ENCODE results near the gene CSGALNACT2.

The CSGALNACT2 gene

DNA sequence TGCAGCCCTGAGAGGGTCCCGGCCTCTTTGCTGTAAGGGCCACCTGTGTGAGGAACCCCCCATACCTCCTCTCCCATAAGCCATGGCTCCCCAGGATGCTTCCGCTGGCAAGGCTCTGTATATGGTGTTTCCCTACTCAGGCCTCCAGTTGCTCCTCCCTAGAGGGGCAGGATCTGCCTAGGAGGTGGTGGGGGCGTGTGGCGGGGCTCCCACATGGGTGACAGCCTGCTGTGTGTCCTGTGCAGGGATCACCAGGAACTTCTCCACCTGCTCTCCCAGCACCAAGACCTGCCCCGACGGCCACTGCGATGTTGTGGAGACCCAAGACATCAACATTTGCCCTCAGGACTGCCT lies 25.7 kb upstream of the CSGALNACT2 start:
- peaks cover 0 to 4% of the 10 kb centered on the region in 2 donors for H3K4me1 ChIP-seq (ENCODE audit: control insufficient read depth in 2 of 2, insufficient read depth in 2 of 2, low read length in 2 of 2)
- H3K27ac ChIP-seq (ENCODE audit: low read depth in 2 of 2, low read length in 2 of 2) = no peak overlapping the region
- H3K9ac ChIP-seq (ENCODE audit: low read depth in 1 of 2, low read length in 2 of 2) = no peak overlapping the region
- H3K27me3 ChIP-seq (ENCODE audit: control insufficient read depth in 2 of 2, insufficient read depth in 2 of 2, low read length in 2 of 2) = no peaks in the 10 kb centered on the region
- no peaks in the 10 kb centered on the region for H3K9me3 ChIP-seq (ENCODE audit: control insufficient read depth in 2 of 2, low read length in 2 of 2)
- H3K4me3 ChIP-seq (ENCODE audit: low read length in 2 of 2) = no peak overlapping the region
- H3K36me3 ChIP-seq (ENCODE audit: control insufficient read depth in 2 of 2, insufficient read depth in 2 of 2, low read length in 2 of 2) = no peaks in the 10 kb centered on the region

DNA sequence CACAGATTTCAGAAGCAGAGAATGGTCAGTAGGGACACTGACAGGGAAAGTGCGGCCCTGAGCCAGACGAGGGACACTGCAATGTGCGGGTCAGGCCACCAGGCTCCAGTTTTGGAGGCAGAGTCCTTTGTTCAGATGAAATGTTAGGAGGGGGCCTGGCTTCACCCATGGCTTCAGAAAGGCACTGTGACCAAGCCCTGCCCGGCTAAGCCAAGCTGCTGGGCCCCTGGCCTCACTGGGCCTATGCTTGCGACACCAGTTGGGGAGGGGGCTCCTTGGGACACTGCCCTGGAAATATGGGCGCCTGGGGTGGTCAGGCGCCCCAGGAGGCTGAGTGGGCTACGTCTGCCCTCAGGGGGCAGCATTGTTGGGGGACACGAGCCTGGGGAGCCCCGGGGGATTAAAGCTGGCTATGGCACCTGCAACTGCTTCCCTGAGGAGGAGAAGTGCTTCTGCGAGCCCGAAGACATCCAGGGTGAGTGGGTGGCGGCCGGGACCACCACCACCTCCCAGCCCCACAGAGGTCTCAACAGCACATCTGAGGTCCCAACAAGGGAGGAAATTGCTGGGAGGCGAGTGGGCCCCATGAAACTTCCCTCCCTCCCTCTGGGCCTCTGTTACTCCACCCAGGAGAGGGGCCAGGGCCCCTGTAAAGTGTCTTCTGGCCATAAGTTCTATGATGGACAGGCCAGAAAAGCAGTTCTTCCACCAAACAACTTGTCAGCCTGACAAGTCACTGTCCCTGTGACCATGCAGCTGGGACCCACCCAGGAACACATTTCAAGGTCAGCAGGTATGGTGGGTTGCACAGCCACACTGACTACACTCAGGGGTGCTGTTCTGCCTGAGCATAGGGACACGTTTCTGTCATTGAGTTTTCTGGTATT lies 24.8 kb upstream of the CSGALNACT2 start:
- Histone ChIP-seq H3K4me3 (ENCODE audit: low read length in 2 of 2) (no peak overlapping the region), H3K27me3 (ENCODE audit: control insufficient read depth in 2 of 2, insufficient read depth in 2 of 2, low read length in 2 of 2) (no peaks in the 10 kb centered on the region), H3K27ac (ENCODE audit: low read depth in 2 of 2, low read length in 2 of 2) (no peak overlapping the region), H3K4me1 (ENCODE audit: control insufficient read depth in 2 of 2, insufficient read depth in 2 of 2, low read length in 2 of 2) (peaks cover 0 to 4% of the 10 kb centered on the region in 2 donors), H3K9ac (ENCODE audit: low read depth in 1 of 2, low read length in 2 of 2) (no peak overlapping the region), H3K9me3 (ENCODE audit: control insufficient read depth in 2 of 2, low read length in 2 of 2) (no peaks in the 10 kb centered on the region), H3K36me3 (ENCODE audit: control insufficient read depth in 2 of 2, insufficient read depth in 2 of 2, low read length in 2 of 2) (no peaks in the 10 kb centered on the region)

DNA sequence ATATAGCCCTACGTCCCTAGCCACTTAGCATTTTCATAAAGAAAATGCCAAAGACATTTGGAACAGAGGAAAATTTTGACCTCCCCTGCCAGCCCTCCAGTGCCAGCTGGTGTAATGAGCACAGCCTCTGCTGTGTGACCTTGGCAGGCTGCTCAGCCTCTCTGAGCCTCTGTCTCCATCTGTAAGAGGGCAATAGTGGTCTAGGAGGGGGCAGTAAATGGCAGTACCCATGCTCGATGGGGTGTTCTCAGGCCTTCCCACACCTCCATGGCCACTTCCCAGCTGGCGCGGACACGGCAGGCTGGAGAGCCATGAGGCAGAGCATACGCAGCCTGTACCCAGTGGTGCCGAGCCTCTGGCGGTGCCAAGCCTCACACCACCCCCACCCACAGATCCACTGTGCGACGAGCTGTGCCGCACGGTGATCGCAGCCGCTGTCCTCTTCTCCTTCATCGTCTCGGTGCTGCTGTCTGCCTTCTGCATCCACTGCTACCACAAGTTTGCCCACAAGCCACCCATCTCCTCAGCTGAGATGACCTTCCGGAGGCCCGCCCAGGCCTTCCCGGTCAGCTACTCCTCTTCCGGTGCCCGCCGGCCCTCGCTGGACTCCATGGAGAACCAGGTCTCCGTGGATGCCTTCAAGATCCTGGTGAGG lies 24.0 kb upstream of the CSGALNACT2 start:
- no peaks in the 10 kb centered on the region for H3K27me3 ChIP-seq (ENCODE audit: control insufficient read depth in 2 of 2, insufficient read depth in 2 of 2, low read length in 2 of 2)
- no peaks in the 10 kb centered on the region for H3K36me3 ChIP-seq (ENCODE audit: control insufficient read depth in 2 of 2, insufficient read depth in 2 of 2, low read length in 2 of 2)
- H3K27ac ChIP-seq (ENCODE audit: low read depth in 2 of 2, low read length in 2 of 2) = no peak overlapping the region
- H3K4me3 ChIP-seq (ENCODE audit: low read length in 2 of 2) = no peak overlapping the region
- no peaks in the 10 kb centered on the region for H3K9me3 ChIP-seq (ENCODE audit: control insufficient read depth in 2 of 2, low read length in 2 of 2)
- no peak overlapping the region for H3K9ac ChIP-seq (ENCODE audit: low read depth in 1 of 2, low read length in 2 of 2)
- peaks cover 0 to 4% of the 10 kb centered on the region in 2 donors for H3K4me1 ChIP-seq (ENCODE audit: control insufficient read depth in 2 of 2, insufficient read depth in 2 of 2, low read length in 2 of 2)

DNA sequence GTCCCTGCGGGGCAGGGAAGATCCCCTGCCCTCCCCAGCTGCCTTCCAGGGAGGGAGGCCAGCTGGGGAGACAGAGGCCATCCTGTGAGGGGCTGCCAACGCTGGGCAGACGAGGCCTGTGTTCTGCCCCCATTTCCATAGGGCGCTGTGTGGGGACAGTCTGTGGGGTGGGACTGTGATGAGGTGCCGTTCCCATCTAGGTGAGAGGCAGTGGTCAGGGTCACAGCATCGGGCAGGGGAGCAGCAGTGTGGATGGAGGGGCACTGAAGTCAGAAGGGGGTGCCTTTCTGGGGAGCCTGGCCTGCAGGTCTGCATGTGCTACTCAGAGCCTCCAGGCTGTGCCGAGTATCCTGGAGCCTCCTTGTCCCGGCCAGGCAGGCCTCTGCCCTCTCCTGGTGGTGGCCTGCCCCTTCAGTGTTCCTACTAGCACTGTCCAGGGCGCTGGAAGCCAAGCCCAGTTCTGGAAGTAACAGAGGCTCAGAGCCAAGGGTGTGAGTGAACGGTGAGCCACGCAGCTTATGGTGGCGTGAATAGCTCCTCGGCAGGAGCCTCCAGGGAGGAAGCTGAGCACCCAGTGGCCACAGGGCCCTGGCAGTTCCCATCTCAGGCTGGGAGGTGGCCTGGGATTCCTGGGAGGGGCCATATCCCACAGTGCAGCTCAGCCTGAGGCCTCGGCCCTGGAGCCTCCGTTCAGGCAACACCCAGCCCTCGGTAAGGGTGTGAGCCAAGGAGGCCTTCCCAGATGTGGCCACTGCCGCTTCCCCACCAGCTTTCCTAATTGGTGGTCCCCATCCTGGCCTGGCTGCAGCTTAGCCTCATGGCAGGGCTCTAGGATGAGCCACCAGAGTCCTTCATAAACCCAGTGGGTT lies 23.3 kb upstream of the CSGALNACT2 start:
- Histone ChIP-seq H3K36me3 (ENCODE audit: control insufficient read depth in 2 of 2, insufficient read depth in 2 of 2, low read length in 2 of 2) (no peaks in the 10 kb centered on the region), H3K9ac (ENCODE audit: low read depth in 1 of 2, low read length in 2 of 2) (no peak overlapping the region), H3K27me3 (ENCODE audit: control insufficient read depth in 2 of 2, insufficient read depth in 2 of 2, low read length in 2 of 2) (no peaks in the 10 kb centered on the region), H3K9me3 (ENCODE audit: control insufficient read depth in 2 of 2, low read length in 2 of 2) (no peaks in the 10 kb centered on the region), H3K4me1 (ENCODE audit: control insufficient read depth in 2 of 2, insufficient read depth in 2 of 2, low read length in 2 of 2) (peaks cover 0 to 4% of the 10 kb centered on the region in 2 donors), H3K27ac (ENCODE audit: low read depth in 2 of 2, low read length in 2 of 2) (no peak overlapping the region), H3K4me3 (ENCODE audit: low read length in 2 of 2) (no peak overlapping the region)

DNA sequence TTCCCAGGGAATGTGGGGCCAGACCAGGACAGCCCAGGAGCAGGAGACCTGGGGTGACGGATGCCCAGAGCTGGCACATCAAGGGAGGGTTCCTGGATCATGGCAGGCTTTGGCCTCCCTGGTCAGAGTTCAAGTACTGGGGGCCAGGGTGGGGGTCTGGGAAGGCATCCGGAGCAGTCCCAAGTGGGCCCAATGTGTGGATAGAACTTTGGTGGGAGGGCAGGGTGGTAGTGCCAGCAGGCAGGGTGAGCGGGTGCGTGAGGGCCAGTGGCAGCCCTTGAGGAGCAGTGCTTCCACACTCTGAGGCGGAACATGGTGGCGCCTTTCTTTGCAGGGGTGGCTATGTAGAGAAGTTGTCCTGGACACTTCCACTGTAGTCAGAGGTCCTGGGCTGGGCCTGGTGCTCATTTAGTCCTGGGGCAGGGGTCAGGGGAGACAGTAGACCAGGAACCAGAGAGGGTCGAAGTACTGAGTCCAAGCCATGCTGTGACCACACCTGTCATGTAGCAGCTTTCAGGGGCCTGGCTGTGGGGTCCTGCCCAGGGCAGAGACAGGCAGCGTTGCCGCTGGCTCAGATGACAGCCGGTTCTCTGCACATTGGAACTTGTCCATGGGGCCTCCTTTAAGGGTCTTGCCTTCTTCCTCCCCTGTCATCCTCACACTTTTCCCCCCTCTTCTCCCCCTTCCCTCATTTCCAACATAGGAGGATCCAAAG lies 22.2 kb upstream of the CSGALNACT2 start:
- Histone ChIP-seq H3K9ac (ENCODE audit: low read depth in 1 of 2, low read length in 2 of 2) (no peak overlapping the region), H3K27me3 (ENCODE audit: control insufficient read depth in 2 of 2, insufficient read depth in 2 of 2, low read length in 2 of 2) (no peaks in the 10 kb centered on the region), H3K36me3 (ENCODE audit: control insufficient read depth in 2 of 2, insufficient read depth in 2 of 2, low read length in 2 of 2) (no peaks in the 10 kb centered on the region), H3K4me3 (ENCODE audit: low read length in 2 of 2) (no peak overlapping the region), H3K27ac (ENCODE audit: low read depth in 2 of 2, low read length in 2 of 2) (no peak overlapping the region), H3K4me1 (ENCODE audit: control insufficient read depth in 2 of 2, insufficient read depth in 2 of 2, low read length in 2 of 2) (no peaks in the 10 kb centered on the region), H3K9me3 (ENCODE audit: control insufficient read depth in 2 of 2, low read length in 2 of 2) (no peaks in the 10 kb centered on the region)

DNA sequence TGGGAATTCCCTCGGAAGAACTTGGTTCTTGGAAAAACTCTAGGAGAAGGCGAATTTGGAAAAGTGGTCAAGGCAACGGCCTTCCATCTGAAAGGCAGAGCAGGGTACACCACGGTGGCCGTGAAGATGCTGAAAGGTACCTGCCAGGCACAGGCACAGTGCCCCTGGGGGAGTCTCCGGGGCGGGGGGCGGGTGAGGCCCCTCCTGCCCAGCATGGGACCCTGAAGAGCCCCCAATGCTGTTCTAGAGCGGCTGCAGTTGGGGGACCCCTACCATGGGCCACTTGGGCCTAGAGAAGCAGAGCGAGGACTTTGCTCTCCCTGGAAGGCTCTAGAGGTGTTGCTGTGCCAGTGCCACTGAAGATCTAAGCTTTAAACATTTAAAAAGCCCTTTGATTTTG lies 21.6 kb upstream of the CSGALNACT2 start:
- Histone ChIP-seq H3K4me3 (ENCODE audit: low read length in 2 of 2) (no peak overlapping the region), H3K27me3 (ENCODE audit: control insufficient read depth in 2 of 2, insufficient read depth in 2 of 2, low read length in 2 of 2) (no peaks in the 10 kb centered on the region)

DNA sequence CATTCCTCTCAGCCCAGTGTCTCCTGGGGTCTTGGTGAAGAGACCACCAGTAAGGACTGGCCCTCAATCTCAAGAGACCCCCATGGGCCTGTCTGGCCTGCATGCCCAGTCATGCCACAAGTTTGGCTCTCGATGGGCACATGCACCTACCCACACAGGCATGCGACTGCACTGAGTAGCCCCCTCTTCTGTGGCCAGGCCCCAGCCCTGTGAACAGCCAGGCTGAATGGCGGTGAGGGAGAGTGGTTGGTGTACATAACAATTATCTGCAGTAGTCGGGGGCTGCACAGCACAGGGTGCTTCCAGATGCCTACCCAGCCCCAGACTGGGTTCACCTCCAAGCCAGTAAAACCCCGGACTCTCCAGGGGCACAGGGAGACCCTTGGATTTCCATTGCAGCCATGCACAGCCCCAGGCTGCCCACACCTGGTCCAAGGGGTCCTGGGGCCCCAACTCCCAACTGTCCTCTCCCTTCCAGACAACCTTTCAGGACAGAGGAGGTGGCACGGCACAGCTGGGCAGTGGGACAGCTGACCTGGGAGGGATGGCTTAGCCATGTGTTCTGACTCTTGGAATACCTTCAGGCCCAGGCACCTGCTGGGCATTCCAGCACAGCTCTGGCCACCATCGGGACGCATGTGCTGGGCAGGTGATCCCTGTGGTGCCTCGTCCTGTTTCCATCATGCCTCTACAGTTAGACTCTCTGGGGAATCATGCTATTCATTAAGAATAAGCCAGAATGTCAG lies 21.0 kb upstream of the CSGALNACT2 start:
- Histone ChIP-seq H3K4me1 (ENCODE audit: control insufficient read depth in 2 of 2, insufficient read depth in 2 of 2, low read length in 2 of 2) (peaks cover 0 to 2% of the 10 kb centered on the region in 2 donors), H3K9me3 (ENCODE audit: control insufficient read depth in 2 of 2, low read length in 2 of 2) (no peaks in the 10 kb centered on the region)

More for the DNA sequence above, 21.6 kb upstream of the CSGALNACT2 start:
- Histone ChIP-seq H3K27ac (ENCODE audit: low read depth in 2 of 2, low read length in 2 of 2) (no peak overlapping the region), H3K9ac (ENCODE audit: low read depth in 1 of 2, low read length in 2 of 2) (no peak overlapping the region), H3K9me3 (ENCODE audit: control insufficient read depth in 2 of 2, low read length in 2 of 2) (no peaks in the 10 kb centered on the region), H3K4me1 (ENCODE audit: control insufficient read depth in 2 of 2, insufficient read depth in 2 of 2, low read length in 2 of 2) (no peaks in the 10 kb centered on the region), H3K36me3 (ENCODE audit: control insufficient read depth in 2 of 2, insufficient read depth in 2 of 2, low read length in 2 of 2) (no peaks in the 10 kb centered on the region)

DNA sequence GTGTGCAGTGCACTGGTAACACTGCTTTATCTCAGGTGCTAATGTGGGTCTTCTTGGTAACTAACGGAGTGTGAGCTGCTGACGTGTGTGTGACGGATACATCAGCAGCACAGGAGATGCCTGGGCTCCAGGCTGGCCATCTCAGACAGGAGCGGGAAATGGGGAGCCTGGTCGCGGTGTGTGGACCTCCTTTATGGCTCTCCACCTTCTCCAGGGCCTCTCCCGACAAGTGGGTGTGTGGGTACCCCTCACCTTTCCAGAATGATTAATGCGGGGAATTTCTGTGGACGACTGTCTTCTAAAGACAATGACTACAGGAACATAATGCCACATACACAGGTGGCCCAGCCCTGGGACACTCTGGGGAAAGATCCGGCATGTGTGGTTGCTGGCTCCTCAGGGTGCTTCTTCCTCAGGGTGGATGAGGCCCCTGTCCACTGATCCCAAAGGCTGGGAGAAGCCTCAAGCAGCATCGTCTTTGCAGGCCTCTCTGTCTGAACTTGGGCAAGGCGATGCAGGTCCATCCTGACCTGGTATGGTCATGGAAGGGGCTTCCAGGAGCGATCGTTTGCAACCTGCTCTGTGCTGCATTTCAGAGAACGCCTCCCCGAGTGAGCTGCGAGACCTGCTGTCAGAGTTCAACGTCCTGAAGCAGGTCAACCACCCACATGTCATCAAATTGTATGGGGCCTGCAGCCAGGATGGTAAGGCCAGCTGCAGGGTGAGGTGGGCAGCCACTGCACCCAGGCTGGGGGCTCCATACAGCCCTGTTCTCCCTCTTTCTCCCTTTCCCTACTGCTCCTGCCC lies 20.3 kb upstream of the CSGALNACT2 start:
- Histone ChIP-seq H3K9ac (ENCODE audit: low read depth in 1 of 2, low read length in 2 of 2) (no peak overlapping the region), H3K27ac (ENCODE audit: low read depth in 2 of 2, low read length in 2 of 2) (no peak overlapping the region), H3K27me3 (ENCODE audit: control insufficient read depth in 2 of 2, insufficient read depth in 2 of 2, low read length in 2 of 2) (no peaks in the 10 kb centered on the region), H3K4me1 (ENCODE audit: control insufficient read depth in 2 of 2, insufficient read depth in 2 of 2, low read length in 2 of 2) (peaks cover 0 to 2% of the 10 kb centered on the region in 2 donors), H3K9me3 (ENCODE audit: control insufficient read depth in 2 of 2, low read length in 2 of 2) (no peaks in the 10 kb centered on the region), H3K36me3 (ENCODE audit: control insufficient read depth in 2 of 2, insufficient read depth in 2 of 2, low read length in 2 of 2) (no peaks in the 10 kb centered on the region), H3K4me3 (ENCODE audit: low read length in 2 of 2) (no peak overlapping the region)

More for the DNA sequence above, 21.0 kb upstream of the CSGALNACT2 start:
- Histone ChIP-seq H3K9ac (ENCODE audit: low read depth in 1 of 2, low read length in 2 of 2) (no peak overlapping the region), H3K27ac (ENCODE audit: low read depth in 2 of 2, low read length in 2 of 2) (no peak overlapping the region), H3K27me3 (ENCODE audit: control insufficient read depth in 2 of 2, insufficient read depth in 2 of 2, low read length in 2 of 2) (no peaks in the 10 kb centered on the region), H3K36me3 (ENCODE audit: control insufficient read depth in 2 of 2, insufficient read depth in 2 of 2, low read length in 2 of 2) (no peaks in the 10 kb centered on the region), H3K4me3 (ENCODE audit: low read length in 2 of 2) (no peak overlapping the region)
